Epithelial cell of proximal tubule (primary cell): ENCODE results near the gene PPP2R5D. TPM values are rescaled to one million over a fixed set of nuclear protein-coding genes. Genes with fewer than 3 reads are reported as not detected.

Experiments used
- DNase-seq: peaks from one replicate; pipeline ENCODE4 v3.0.0-alpha.2; 2011; ENCODE audit warnings: low read depth
- H3K4me3 ChIP-seq: 2 replicates; pipeline ENCODE4 v1.5.1; 2011; ENCODE audit warnings: low read depth, mild to moderate bottlenecking, low read length
- CTCF ChIP-seq: conservative IDR thresholded peaks from 2 replicates; pipeline ENCODE4 v1.5.1; 2012; ENCODE audit warnings: low read depth, mild to moderate bottlenecking, low read length
- total RNA-seq: library from RNA; depleted of rRNA; stranded (reverse); fragments of >200 nt; gene quantifications from 2 replicates; pipeline ENCODE4 v1.2.3, GENCODE V29; 2015

Gene PPP2R5D
- total RNA-seq, 1 donor from 2014 or later: 94.2 TPM

- no peak for DNase-seq
- H3K4me3 ChIP-seq: no peak overlapping the region
- peak; percentile 60 for TF ChIP-seq CTCF
These were observed 24.8 kb downstream of the PPP2R5D start for GRCh38 chr6:43009124-43009523.

- H3K4me3 ChIP-seq: no peak overlapping the region
- TF ChIP-seq CTCF: no peak
- no peak for DNase-seq
These were observed 26.8 kb downstream of the PPP2R5D start for GRCh38 chr6:43011207-43011606.

GRCh38 chr6:43012364-43012763 is 28.0 kb downstream of the PPP2R5D start:
- no peak for DNase-seq
- TF ChIP-seq CTCF: no peak
- peak overlapping the region; percentile 80 for H3K4me3 ChIP-seq

- no peak for TF ChIP-seq CTCF
- peak overlapping the region; percentile 80 for H3K4me3 ChIP-seq
- no peak for DNase-seq
These were observed 28.9 kb downstream of the PPP2R5D start for GRCh38 chr6:43013097-43013842.

GRCh38 chr6:43013843-43014433 is 29.6 kb downstream of the PPP2R5D start, which contains the start of the genes KLHDC3 and MEA1:
TSS of gene KLHDC3 (plus strand) at chr6:43014249. CDS start at chr6:43017193, 2,944 bp downstream.
TSS of gene MEA1 (minus strand) at chr6:43013946. CDS start at chr6:43013813, 133 bp downstream.
- H3K4me3 ChIP-seq: peak within 1 kb of the TSS; percentile 90
- DNase-seq: peak; percentile 97
- no peak for TF ChIP-seq CTCF

- DNase-seq: no peak
- no peak for TF ChIP-seq CTCF
These were observed 30.1 kb downstream of the PPP2R5D start for GRCh38 chr6:43014434-43014909.

More at GRCh38 chr6:43014434-43014909, 30.1 kb downstream of the PPP2R5D start:
- H3K4me3 ChIP-seq: peak overlapping the region; percentile 90
